Umbilical cord (tissue), 2 donors: Measurements from ENCODE around the gene ZNF140. TPM values are rescaled to one million over a fixed set of nuclear protein-coding genes. Genes with fewer than 3 reads are reported as not detected.

ENCODE experiments used
- DNase-seq: peaks from one replicate; pipeline ENCODE4 v3.0.0-alpha.2; 2015; ENCODE audit warnings: low spot score
- total RNA-seq: library from RNA; depleted of rRNA; stranded (reverse); fragments of >200 nt; gene quantifications from one replicate; pipeline ENCODE4 v1.2.3, GENCODE V29; 2014; ENCODE audit warnings: low replicate concordance; ENCODE audit not compliant: insufficient read depth

Gene ZNF140
- total RNA-seq, 1 donor from 2014 or later: 14.9 TPM

- DNase-seq: peak; percentile 98
Measured at GRCh38 chr12:133130038-133130807, 49.5 kb downstream of the ZNF140 start, which contains the start of the genes ZNF10 and ZNF891. ZNF10 (plus strand) TSS chr12:133130627; CDS start chr12:133144493, 13,866 bp downstream. ZNF891 (minus strand) TSS chr12:133130274; CDS start chr12:133121918, 8,356 bp downstream.

- no peak for DNase-seq
Measured at GRCh38 chr12:133130808-133131128, 50.0 kb downstream of the ZNF140 start.

- no peak for DNase-seq
Measured at GRCh38 chr12:133135747-133136146, 55.0 kb downstream of the ZNF140 start.

GRCh38 chr12:133145981-133146380, 65.3 kb downstream of the ZNF140 start:
- no peak for DNase-seq

GRCh38 chr12:133156125-133156690, 75.5 kb downstream of the ZNF140 start:
- DNase-seq: no peak

Other genes with a start within 250 kb of the ZNF140 start
- gene CHFR, start 193.3 kb upstream of the ZNF140 start, total RNA-seq: 34.7 TPM
- gene ZNF605, start 124.6 kb upstream of the ZNF140 start, total RNA-seq: 32.5 TPM
- gene ZNF26, start 94.6 kb upstream of the ZNF140 start, total RNA-seq: 20.9 TPM
- 40.0 TPM for gene ZNF84, start 43.4 kb upstream of the ZNF140 start, total RNA-seq
- gene ZNF891, start 49.4 kb downstream of the ZNF140 start, total RNA-seq: 9.1 TPM
- gene ZNF10, start 49.7 kb downstream of the ZNF140 start, total RNA-seq: 4.6 TPM
- gene ZNF268, start 100.6 kb downstream of the ZNF140 start, total RNA-seq: 43.3 TPM
- 0.48 TPM for gene ANHX, start 155.0 kb downstream of the ZNF140 start, total RNA-seq